HFFc6 (cell line): Measurements from ENCODE around the gene DUT. TPM values are rescaled to one million over a fixed set of nuclear protein-coding genes. Genes with fewer than 3 reads are reported as not detected.
A peak's percentile ranks its signal among the peaks of the same experiment; 100 is the strongest.

ENCODE experiments used
- DNase-seq: peaks from one replicate; pipeline ENCODE4 v3.0.0-alpha.2; 2018
- H3K27ac Mint-ChIP-seq: 2 replicates; pipeline ENCODE4 v1.8.0; 2020; ENCODE audit warnings: mild to moderate bottlenecking, mixed read lengths
- H3K27me3 Mint-ChIP-seq: 2 replicates; pipeline ENCODE4 v1.8.0; 2021; ENCODE audit warnings: mild to moderate bottlenecking, moderate library complexity, mixed read lengths; ENCODE audit not compliant: insufficient read depth
- H3K36me3 Mint-ChIP-seq: 2 replicates; pipeline ENCODE4 v1.8.0; 2021; ENCODE audit warnings: low read depth, mixed read lengths
- H3K4me1 Mint-ChIP-seq: 2 replicates; pipeline ENCODE4 v1.8.0; 2020; ENCODE audit warnings: low read depth, mixed read lengths
- H3K4me3 Mint-ChIP-seq: 2 replicates; pipeline ENCODE4 v1.8.0; 2020; ENCODE audit warnings: mild to moderate bottlenecking, moderate library complexity, mixed read lengths
- H3K9me3 Mint-ChIP-seq: 2 replicates; pipeline ENCODE4 v1.8.0; 2020; ENCODE audit warnings: mild to moderate bottlenecking, mixed read lengths
- total RNA-seq, 6 experiments: library from RNA; stranded (reverse); fragmentation: NEBNext Ultra II Directional; extraction: Animal tissue kit (Norgen Biotek cat#: 25700); gene quantifications; 2 replicates in 1 of 6; 3 replicates in 5 of 6; pipeline ENCODE4 v1.2.3, GENCODE V29; 2021
- TF ChIP-seq, protein P1 (sequence below): fragments of 200-600 bp; sonication (generic); IDR thresholded peaks from 2 replicates; pipeline ENCODE4 v1.5.0; 2021; ENCODE audit warnings: antibody characterized with exemption, mild to moderate bottlenecking

Gene DUT
- total RNA-seq, 6 experiments from 2014 or later: 86.0 to 130 (median 114) TPM

DNA sequence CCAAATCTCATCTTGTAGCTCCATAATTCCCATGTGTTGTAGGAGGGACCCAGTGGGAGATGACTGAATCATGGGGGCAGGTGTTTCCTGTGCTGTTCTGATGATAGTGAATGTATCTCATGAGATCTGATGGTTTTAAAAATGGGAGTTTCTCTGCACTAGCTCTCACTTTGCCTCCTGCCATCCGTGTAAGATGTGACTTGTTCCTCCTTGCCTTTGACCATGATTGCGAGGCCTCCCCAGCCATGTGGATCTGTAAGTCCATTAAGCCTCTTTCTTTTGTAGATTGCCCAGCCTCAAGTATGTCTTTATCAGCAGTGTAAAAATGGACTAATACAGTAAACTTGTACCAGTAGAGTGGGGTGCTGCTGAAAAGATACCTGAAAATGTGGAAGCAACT lies 44.5 kb downstream of the DUT start:
- no peak for DNase-seq
- Mint-ChIP-seq H3K27me3 (peaks cover 2% of the 10 kb centered on the region), H3K4me3 (no peak overlapping the region), H3K9me3 (no peaks in the 10 kb centered on the region; the same call in 1 of the 2 replicates), H3K4me1 (peaks cover 46% of the 10 kb centered on the region), H3K36me3 (peaks cover 29% of the 10 kb centered on the region), H3K27ac (no peak overlapping the region)
- TF ChIP-seq, protein P1, sequence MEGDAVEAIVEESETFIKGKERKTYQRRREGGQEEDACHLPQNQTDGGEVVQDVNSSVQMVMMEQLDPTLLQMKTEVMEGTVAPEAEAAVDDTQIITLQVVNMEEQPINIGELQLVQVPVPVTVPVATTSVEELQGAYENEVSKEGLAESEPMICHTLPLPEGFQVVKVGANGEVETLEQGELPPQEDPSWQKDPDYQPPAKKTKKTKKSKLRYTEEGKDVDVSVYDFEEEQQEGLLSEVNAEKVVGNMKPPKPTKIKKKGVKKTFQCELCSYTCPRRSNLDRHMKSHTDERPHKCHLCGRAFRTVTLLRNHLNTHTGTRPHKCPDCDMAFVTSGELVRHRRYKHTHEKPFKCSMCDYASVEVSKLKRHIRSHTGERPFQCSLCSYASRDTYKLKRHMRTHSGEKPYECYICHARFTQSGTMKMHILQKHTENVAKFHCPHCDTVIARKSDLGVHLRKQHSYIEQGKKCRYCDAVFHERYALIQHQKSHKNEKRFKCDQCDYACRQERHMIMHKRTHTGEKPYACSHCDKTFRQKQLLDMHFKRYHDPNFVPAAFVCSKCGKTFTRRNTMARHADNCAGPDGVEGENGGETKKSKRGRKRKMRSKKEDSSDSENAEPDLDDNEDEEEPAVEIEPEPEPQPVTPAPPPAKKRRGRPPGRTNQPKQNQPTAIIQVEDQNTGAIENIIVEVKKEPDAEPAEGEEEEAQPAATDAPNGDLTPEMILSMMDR: no peak

DNA sequence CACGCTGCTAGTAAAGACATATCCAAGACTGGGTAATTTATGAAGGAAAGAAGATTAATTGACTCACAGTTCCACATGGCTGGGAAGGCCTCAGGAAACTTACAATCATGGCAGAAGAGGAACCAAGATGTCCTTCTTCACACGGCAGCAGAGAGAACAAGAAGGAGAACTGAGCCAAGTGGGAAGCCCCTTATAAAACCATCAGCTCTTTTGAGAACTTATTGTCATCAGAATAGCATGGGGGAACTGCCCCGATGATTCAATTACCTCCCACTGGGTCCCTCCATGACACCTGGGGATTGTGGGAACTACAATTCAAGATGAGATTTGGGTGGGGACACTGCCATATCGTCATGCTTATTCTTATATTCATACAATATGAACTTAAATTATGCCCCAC lies 49.0 kb downstream of the DUT start:
- DNase-seq: no peak
- Mint-ChIP-seq H3K36me3 (peaks cover 43% of the 10 kb centered on the region), H3K4me3 (no peak overlapping the region), H3K9me3 (no peaks in the 10 kb centered on the region; the same call in 1 of the 2 replicates), H3K27ac (no peak overlapping the region), H3K27me3 (peaks cover 12% of the 10 kb centered on the region), H3K4me1 (peaks cover 44% of the 10 kb centered on the region)
- TF ChIP-seq, protein P1: no peak

DNA sequence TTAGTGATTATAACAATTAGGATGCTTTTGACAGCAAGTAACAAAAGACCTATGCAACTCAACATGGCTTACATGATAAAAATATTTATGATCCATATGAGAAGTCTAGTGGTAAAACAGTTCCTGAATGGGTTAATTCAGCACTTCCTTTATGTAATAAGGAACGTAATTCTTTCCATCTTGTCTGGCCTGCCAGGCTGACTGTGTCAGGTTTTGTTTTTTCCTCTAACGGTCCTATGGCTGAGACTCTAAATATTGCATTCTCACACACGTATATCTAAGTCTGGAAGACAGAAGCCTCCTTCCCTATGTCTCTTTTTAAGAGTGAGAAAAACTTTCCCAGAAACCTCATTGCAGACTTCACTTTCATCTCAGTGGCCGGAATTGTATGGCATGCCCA lies 50.6 kb downstream of the DUT start:
- no peak for DNase-seq
- H3K27ac Mint-ChIP-seq: no peak overlapping the region
- TF ChIP-seq, protein P1: no peak
- H3K4me1 Mint-ChIP-seq: peaks cover 50% of the 10 kb centered on the region
- H3K9me3 Mint-ChIP-seq: no peaks in the 10 kb centered on the region; the same call in none of the 2 replicates
- peaks cover 18% of the 10 kb centered on the region for H3K27me3 Mint-ChIP-seq
- peaks cover 41% of the 10 kb centered on the region for H3K36me3 Mint-ChIP-seq
- no peak overlapping the region for H3K4me3 Mint-ChIP-seq

DNA sequence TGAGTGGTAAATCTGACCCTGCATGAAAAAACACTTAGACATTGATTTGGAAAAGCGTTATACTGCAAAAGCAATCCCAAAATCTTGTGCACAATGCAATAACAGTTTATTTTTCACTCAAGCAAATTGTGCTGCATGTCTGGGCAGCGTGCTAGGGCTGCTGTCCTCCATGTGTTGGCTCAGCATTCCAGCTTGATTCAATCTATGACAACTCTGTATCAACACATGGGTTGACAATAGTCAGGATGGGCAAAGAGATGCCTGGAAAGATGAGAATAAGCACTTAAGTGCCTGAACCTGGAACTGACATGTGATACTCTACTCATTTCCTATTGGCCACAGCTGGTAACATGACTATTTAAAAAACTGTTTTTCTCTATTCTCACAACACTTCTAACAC lies 51.8 kb downstream of the DUT start:
- no peak for DNase-seq
- TF ChIP-seq, protein P1: no peak
- peaks cover 57% of the 10 kb centered on the region for H3K4me1 Mint-ChIP-seq
- H3K27me3 Mint-ChIP-seq: peaks cover 18% of the 10 kb centered on the region
- no peak overlapping the region; the same call in 1 of the 2 replicates for H3K4me3 Mint-ChIP-seq
- H3K27ac Mint-ChIP-seq: no peak overlapping the region
- no peaks in the 10 kb centered on the region; the same call in 1 of the 2 replicates for H3K9me3 Mint-ChIP-seq
- H3K36me3 Mint-ChIP-seq: peaks cover 30% of the 10 kb centered on the region

DNA sequence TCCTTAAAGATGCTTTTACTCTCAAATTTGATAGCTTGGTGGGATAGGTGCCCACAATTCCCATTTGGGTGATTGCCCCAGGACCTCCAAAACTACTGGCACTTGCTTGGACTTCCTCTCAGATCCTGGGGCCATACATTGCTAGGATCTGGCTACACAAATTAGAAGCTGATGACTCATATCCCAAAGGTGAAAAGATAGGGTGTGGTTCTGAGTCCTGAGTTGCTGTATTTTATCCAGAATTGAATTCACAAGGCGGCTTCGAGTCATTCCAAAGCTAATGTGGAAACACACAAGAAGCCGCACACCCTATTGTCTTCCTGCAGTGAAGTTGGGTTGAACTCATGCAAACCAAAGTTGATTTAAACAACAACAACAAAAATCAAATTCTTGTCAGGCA lies 53.4 kb downstream of the DUT start:
- H3K27ac Mint-ChIP-seq: peak overlapping the region; percentile 98
- peak overlapping the region; percentile 80 for H3K4me3 Mint-ChIP-seq
- H3K36me3 Mint-ChIP-seq: peaks cover 24% of the 10 kb centered on the region
- H3K4me1 Mint-ChIP-seq: peaks cover 73% of the 10 kb centered on the region
- no peaks in the 10 kb centered on the region; the same call in 1 of the 2 replicates for H3K9me3 Mint-ChIP-seq
- DNase-seq: no peak
- TF ChIP-seq, protein P1: no peak
- peaks cover 17% of the 10 kb centered on the region for H3K27me3 Mint-ChIP-seq
